Measurements from ENCODE around the gene KCTD11.
A peak's percentile ranks its signal among the peaks of the same experiment; 100 is the strongest.

Gene KCTD11

GRCh38 chr17:7398612-7399011, 46.6 kb downstream of the KCTD11 start:
- no peak overlapping the region for H3K9ac ChIP-seq (ENCODE audit: low read depth, low read length)
- WGBS, result 91% methylated on average over 1 of the region's 2 CpGs

DNA sequence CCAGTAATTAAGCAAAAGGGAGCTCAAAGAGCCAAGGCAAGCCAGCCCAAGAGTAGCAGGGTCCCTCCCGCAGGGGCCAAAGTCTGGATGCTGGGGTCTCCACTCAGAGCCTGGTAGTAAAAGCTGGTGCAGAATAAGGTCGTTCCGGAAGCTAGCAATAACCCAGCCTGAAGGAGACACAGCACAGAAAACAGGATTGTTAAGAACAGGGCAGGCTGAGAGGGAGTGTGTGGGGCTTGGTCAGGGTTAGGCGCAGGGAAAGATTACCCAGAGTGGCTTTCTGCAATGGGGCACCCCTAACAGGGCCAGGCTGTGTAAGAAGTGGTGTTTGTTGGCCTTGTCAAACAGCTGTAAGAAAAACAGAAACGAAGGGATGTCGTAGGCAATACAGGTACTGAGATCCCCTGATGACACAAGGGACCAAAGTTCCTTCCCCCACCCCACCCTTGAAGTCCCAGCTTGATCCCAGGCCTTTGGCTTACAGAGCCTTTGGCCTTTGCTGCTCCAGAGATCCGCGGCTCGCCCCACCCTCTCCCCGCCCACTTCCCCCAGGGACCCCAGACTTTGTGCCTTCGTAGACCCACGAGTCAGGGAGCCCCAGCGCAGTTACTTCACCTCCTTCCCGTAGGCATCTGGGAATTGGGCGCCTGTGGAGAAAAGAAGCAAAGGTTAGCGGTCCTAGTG, 51.2 kb downstream of the KCTD11 start:
- Histone ChIP-seq H3K36me3 (ENCODE audit: insufficient read depth, low read length) (0 out of 2 replicates have a peak, but pooled peaks cover 2% of the 10 kb centered on the region), H3K4me3 (ENCODE audit: low read length) (peak overlapping the region; percentile 97), H3K4me1 (ENCODE audit: insufficient read depth, low read length) (peaks cover 11% of the 10 kb centered on the region), H3K27ac (ENCODE audit: low read depth, low read length) (peak overlapping the region; percentile 96), H3K27me3 (ENCODE audit: insufficient read depth, low read length) (no peaks in the 10 kb centered on the region), H3K9ac (ENCODE audit: low read depth, low read length) (peak overlapping the region; percentile 85), H3K9me3 (ENCODE audit: insufficient read depth, low read depth, low read length) (no peaks in the 10 kb centered on the region)
- WGBS, result 21% methylated on average over 16 of the region's 16 CpGs

More at GRCh38 chr17:7398612-7399011, 46.6 kb downstream of the KCTD11 start:
- Histone ChIP-seq H3K27ac (ENCODE audit: low read depth, low read length) (no peak overlapping the region), H3K4me3 (ENCODE audit: low read length) (no peak overlapping the region), H3K4me1 (ENCODE audit: insufficient read depth, low read length) (peaks cover 7% of the 10 kb centered on the region; the same call in 1 of the 2 replicates), H3K27me3 (ENCODE audit: insufficient read depth, low read length) (no peaks in the 10 kb centered on the region), H3K36me3 (ENCODE audit: insufficient read depth, low read length) (0 out of 2 replicates have a peak, but pooled peaks cover 2% of the 10 kb centered on the region), H3K9me3 (ENCODE audit: insufficient read depth, low read depth, low read length) (no peaks in the 10 kb centered on the region)

- Histone ChIP-seq H3K36me3 (ENCODE audit: insufficient read depth, low read length) (peaks cover 4% of the 10 kb centered on the region; the same call in 1 of the 2 replicates), H3K9ac (ENCODE audit: low read depth, low read length) (peak overlapping the region; percentile 85), H3K9me3 (ENCODE audit: insufficient read depth, low read depth, low read length) (no peaks in the 10 kb centered on the region), H3K4me1 (ENCODE audit: insufficient read depth, low read length) (peaks cover 11% of the 10 kb centered on the region), H3K27me3 (ENCODE audit: insufficient read depth, low read length) (no peaks in the 10 kb centered on the region), H3K27ac (ENCODE audit: low read depth, low read length) (peak overlapping the region; percentile 96), H3K4me3 (ENCODE audit: low read length) (peak overlapping the region; percentile 97)
- WGBS, result under 1% methylated on average over 13 of the region's 13 CpGs
Observed at GRCh38 chr17:7403727-7403976, 51.7 kb downstream of the KCTD11 start.

DNA sequence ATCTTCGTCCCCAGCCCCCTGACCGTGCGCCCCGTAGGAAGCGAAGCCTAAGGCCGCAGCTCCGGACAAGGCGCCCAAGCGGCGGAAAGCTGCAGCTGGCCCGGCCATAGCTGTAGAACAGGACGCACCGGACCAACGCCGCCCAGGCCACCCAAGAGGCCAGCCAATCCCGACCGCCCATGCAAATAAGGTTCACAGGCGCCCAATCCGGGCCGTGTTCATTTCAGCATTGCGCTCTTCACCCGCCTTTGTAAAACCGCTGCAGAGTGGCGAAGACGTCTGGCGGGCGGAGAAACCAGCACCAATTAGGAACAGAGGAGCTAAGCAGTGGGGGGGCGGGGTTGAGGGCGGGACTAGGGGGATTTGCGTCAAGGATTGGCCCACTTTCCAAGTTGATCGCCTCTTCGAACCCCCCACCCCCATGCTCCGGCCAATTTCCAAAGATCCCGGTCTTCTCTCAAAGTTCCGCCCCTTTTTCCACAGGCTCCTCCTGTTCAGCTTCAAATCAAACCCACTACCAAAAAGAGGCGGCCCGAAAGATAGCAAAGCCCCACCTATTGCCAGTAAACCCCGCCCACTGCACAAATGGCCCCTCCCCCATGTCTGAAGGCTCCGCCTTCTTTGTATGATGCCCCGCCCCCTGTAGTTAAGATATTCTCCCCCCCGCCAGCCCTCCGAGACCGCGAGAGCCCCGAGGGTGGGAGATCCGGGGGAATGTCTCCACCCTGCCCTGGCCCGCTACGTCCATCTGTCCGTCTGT, 52.2 kb downstream of the KCTD11 start, which contains the start of gene TMEM256:
Gene TMEM256 (minus strand): TSS at position 121 of the 760 bp plus-strand sequence. CDS start 13 bp downstream, at position 108.
- H3K36me3 ChIP-seq (ENCODE audit: insufficient read depth, low read length), result peaks cover 9% of the 10 kb centered on the region
- peaks cover 11% of the 10 kb centered on the region for H3K4me1 ChIP-seq (ENCODE audit: insufficient read depth, low read length)
- H3K4me3 ChIP-seq (ENCODE audit: low read length), result peak within 1 kb of the TSS; percentile 97
- no peaks in the 10 kb centered on the region for H3K27me3 ChIP-seq (ENCODE audit: insufficient read depth, low read length)
- peak within 1 kb of the TSS; percentile 85 for H3K9ac ChIP-seq (ENCODE audit: low read depth, low read length)
- under 1% methylated on average over 49 of the region's 49 CpGs for WGBS
- peak within 1 kb of the TSS; percentile 96 for H3K27ac ChIP-seq (ENCODE audit: low read depth, low read length)
- H3K9me3 ChIP-seq (ENCODE audit: insufficient read depth, low read depth, low read length), result no peaks in the 10 kb centered on the region

All from HUES64 (cell line).